ENCODE data around the gene TMPRSS9.
"Not testable (repeated sequence)": the region's sequence is repeated elsewhere in the genome, so short reads cannot be mapped to it uniquely, and the experiment has no call there.

The TMPRSS9 gene

DNA sequence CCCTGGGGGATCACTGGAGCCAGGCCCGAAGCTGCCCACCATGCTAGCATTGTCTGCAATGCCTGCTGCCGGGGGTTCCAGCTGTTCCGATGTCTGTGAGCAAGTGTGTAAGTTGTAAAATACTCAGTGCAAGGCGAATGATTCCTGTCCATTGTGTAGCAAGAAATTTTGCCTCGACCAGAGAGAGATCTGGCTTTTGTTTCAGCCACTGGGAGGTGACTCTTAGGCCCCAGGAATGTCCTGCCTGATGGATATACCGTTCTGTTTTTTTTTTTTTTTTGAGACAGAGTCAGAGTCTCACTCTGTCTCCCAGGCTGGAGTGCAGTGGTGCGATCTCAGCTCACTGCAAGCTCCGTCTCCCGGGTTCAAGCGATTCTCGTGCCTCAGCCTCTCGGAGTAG lies 108.5 kb downstream of the TMPRSS9 start:
- DNase-seq: no peak

DNA sequence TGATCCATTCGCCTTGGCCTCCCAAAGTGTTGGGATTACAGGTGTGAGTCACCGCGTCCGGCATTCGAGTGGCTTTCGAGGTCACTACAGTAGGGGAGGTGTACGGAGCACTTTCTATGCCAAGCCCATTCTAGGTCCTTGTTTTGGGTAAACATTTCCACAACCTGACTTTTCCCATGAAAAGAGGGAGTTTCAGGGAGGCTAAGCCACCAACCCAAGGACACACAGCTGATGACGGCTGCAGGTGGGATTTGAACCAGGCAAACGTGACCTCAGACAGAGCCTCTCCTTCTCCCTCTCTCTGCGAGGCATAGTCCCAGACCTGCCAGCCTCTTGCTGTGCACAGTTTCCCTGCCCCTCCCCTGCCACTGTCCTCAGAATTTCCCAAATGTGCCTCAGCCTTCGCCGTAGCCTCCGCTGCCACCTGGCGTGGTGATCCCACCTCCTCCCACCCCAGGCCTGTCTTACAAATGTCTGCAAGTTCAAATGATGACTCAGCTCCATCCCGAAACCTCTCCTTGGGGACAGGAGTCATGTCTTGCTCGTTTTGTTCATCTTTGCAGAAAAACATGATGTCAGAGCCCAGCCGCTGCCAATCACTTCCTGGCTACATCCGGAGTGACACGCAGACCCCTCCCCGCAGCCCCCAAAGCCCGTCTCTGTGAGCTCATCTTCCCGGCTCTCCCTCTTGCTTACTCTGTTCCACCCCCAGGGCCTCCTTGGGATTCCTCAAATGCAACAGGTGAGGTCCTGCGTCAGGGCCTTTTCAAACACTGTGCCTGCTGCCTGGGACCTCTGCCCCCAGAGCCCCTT lies 109.2 kb downstream of the TMPRSS9 start:
- no peak for DNase-seq

DNA sequence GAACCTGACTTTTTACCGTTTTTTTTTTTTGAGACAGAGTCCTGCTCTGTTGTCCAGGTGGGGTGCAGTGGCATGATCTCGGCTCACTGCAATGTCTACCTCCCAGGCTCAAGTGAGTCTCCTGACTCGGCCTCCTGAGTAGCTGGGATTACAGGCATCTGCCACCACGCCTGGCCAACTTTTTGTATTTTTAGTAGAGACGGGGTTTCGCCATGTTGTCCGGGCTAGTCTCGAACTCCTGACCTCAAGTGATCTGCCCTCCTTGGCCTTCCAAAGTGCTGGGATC lies 109.8 kb downstream of the TMPRSS9 start:
- DNase-seq: not testable (repeated sequence)

DNA sequence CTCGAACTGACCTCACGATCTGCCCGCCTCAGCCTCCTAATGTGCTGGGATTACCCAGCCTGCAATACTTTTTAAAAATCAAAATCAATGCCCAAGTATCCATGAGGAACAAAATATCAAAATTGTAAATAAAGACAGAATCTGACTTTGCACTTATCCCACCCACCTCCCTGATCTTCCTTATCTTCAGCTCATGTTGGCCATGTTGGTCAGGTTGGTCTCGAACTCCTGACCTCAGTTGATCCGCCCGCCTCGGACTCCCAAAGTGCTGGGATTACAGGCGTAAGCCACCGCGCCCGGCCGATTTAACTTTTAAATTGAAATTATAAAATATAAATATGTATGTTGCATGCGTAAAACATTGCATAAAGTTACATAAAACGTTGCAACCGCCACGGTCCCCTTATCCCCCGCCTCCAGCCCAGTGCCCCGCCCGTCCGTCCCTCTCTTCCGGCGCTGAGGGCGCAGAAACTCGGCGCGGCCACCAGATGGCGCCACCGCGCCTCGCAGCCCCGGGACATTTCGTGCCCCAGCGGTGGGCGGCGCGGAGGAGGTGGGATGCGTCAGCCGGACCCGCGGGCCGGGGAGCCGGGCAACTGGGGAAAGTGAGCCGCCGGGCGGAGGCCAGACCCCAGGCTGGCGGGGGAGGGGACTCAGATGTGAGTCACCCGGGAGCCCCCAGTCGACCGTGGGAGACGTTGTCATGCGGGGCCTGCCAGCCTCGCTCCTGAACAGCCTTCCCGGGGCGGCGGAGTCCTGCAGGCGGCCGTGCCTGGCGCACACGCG lies 114.4 kb downstream of the TMPRSS9 start:
- peak; percentile 91 for DNase-seq

- peak; percentile 72 for DNase-seq
Measured at GRCh38 chr19:2475018-2475701, 115.1 kb downstream of the TMPRSS9 start.

Measured in stimulated activated naive CD4-positive, alpha-beta T cell treated with Interleukin-2 at 50 U/mL for 16 hours (primary cell).